Measurements from ENCODE around the gene APMAP.

The APMAP gene

GRCh38 chr20:25023356-25023755 is 30.8 kb upstream of the APMAP start:
- no peak for DNase-seq

GRCh38 chr20:25022680-25023079 is 30.1 kb upstream of the APMAP start:
- DNase-seq = no peak

GRCh38 chr20:25021336-25021735 is 28.8 kb upstream of the APMAP start:
- no peak for DNase-seq

- DNase-seq = no peak
These were observed 28.4 kb upstream of the APMAP start for GRCh38 chr20:25020901-25021301.

GRCh38 chr20:25020345-25020744 is 27.8 kb upstream of the APMAP start:
- no peak for DNase-seq

GRCh38 chr20:25019381-25020155 is 27.0 kb upstream of the APMAP start:
- no peak for DNase-seq

- DNase-seq = no peak
These were observed 26.3 kb upstream of the APMAP start for GRCh38 chr20:25018841-25019240.

GRCh38 chr20:25018425-25018824 is 25.9 kb upstream of the APMAP start:
- no peak for DNase-seq

- no peak for DNase-seq
These were observed 24.8 kb upstream of the APMAP start for GRCh38 chr20:25017257-25017803.

GRCh38 chr20:25016471-25016870 is 23.9 kb upstream of the APMAP start:
- no peak for DNase-seq

- no peak for DNase-seq
These were observed 23.4 kb upstream of the APMAP start for GRCh38 chr20:25015986-25016385.

- DNase-seq = no peak
These were observed 22.3 kb upstream of the APMAP start for GRCh38 chr20:25014816-25015215.

- no peak for DNase-seq
These were observed 21.2 kb upstream of the APMAP start for GRCh38 chr20:25013478-25014380.

GRCh38 chr20:25012616-25013189 is 20.2 kb upstream of the APMAP start:
- no peak for DNase-seq

GRCh38 chr20:25011831-25012241 is 19.3 kb upstream of the APMAP start:
- no peak for DNase-seq

GRCh38 chr20:25011261-25011660 is 18.7 kb upstream of the APMAP start:
- no peak for DNase-seq

GRCh38 chr20:25009218-25010145 is 16.9 kb upstream of the APMAP start:
- DNase-seq = no peak

- DNase-seq = no peak
These were observed 16.1 kb upstream of the APMAP start for GRCh38 chr20:25008388-25009217.

GRCh38 chr20:25007491-25008305 is 15.1 kb upstream of the APMAP start:
- DNase-seq = no peak

- no peak for DNase-seq
These were observed 14.0 kb upstream of the APMAP start for GRCh38 chr20:25006431-25007167.

Data from inflammatory macrophage treated with lipopolysaccharide for 4 hours (primary cell).